Measurements from ENCODE around the gene ACADSB.

DNA sequence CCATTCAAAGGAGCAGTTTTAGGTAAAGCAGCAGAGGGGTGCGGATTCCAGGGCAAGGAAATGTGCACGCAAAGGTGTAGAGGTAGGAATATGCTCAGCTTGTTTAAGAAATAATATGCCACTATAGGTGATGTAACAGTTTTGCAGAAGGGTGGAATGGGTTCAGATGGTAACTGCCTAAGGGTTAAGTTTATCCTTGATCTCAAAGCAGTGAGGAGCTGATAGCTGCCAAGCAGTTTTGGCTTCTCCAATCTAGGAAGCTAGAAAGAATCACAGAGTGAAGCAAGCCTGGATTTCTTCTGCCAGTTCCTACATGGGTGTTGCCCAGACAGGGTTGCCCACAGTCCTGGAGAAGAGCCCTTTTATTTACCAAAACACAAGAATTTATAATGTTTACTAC lies 6.0 kb downstream of the ACADSB start:
- TF ChIP-seq, protein P1, sequence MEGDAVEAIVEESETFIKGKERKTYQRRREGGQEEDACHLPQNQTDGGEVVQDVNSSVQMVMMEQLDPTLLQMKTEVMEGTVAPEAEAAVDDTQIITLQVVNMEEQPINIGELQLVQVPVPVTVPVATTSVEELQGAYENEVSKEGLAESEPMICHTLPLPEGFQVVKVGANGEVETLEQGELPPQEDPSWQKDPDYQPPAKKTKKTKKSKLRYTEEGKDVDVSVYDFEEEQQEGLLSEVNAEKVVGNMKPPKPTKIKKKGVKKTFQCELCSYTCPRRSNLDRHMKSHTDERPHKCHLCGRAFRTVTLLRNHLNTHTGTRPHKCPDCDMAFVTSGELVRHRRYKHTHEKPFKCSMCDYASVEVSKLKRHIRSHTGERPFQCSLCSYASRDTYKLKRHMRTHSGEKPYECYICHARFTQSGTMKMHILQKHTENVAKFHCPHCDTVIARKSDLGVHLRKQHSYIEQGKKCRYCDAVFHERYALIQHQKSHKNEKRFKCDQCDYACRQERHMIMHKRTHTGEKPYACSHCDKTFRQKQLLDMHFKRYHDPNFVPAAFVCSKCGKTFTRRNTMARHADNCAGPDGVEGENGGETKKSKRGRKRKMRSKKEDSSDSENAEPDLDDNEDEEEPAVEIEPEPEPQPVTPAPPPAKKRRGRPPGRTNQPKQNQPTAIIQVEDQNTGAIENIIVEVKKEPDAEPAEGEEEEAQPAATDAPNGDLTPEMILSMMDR (IDR thresholded peaks at IDR 0.05) = no peak
- no peak for TF ChIP-seq EZH2 (IDR thresholded peaks at IDR 0.05; ENCODE audit: borderline replicate concordance, insufficient read depth, low read depth, low read length, poor library complexity, severe bottlenecking)

Measured in B cell (primary cell).